H9 (cell line): ENCODE data around the gene KIF26B. TPM values are rescaled to one million over a fixed set of nuclear protein-coding genes. Genes with fewer than 3 reads are reported as not detected.

ENCODE experiments used
- DNase-seq: peaks from one replicate; pipeline ENCODE4 v3.0.0-alpha.2; 2017
- H2AFZ ChIP-seq: one replicate; pipeline ENCODE4 v1.6.1; 2013; ENCODE audit warnings: mild to moderate bottlenecking, low read length, control low read depth, moderate library complexity
- H2AK5ac ChIP-seq: 2 replicates; pipeline ENCODE4 v1.6.1; 2013; ENCODE audit warnings: low read length, control low read depth, mixed read lengths; ENCODE audit not compliant: insufficient read length
- H2BK120ac ChIP-seq: one replicate; pipeline ENCODE4 v1.6.1; 2013; ENCODE audit warnings: low read depth, mild to moderate bottlenecking, low read length, control low read depth, inconsistent platforms; ENCODE audit not compliant: poor library complexity, severe bottlenecking
- H2BK12ac ChIP-seq: 2 replicates; pipeline ENCODE4 v1.6.1; 2013; ENCODE audit warnings: low read length, control low read depth, mixed read lengths, low read depth; ENCODE audit not compliant: insufficient read length
- H2BK15ac ChIP-seq: 2 replicates; pipeline ENCODE4 v1.6.1; 2013; ENCODE audit warnings: low read depth, low read length, control low read depth
- H2BK20ac ChIP-seq: one replicate; pipeline ENCODE4 v1.6.1; 2013; ENCODE audit warnings: low read depth, mild to moderate bottlenecking, low read length, control low read depth, inconsistent platforms; ENCODE audit not compliant: poor library complexity, severe bottlenecking
- H2BK5ac ChIP-seq: 2 replicates; pipeline ENCODE4 v1.6.1; 2013; ENCODE audit warnings: low read length, control low read depth, mixed read lengths; ENCODE audit not compliant: insufficient read length
- H3K14ac ChIP-seq: 2 replicates; pipeline ENCODE4 v1.6.1; 2013; ENCODE audit warnings: low read length, control low read depth; ENCODE audit not compliant: insufficient read depth
- H3K18ac ChIP-seq: 2 replicates; pipeline ENCODE4 v1.6.1; 2013; ENCODE audit warnings: low read depth, mild to moderate bottlenecking, mixed read lengths, low read length, control low read depth; ENCODE audit not compliant: insufficient read length
- H3K23ac ChIP-seq: 2 replicates; pipeline ENCODE4 v1.6.1; 2013; ENCODE audit warnings: low read length, control low read depth, mixed read lengths, low read depth; ENCODE audit not compliant: insufficient read length
- H3K23me2 ChIP-seq: 2 replicates; pipeline ENCODE4 v1.6.1; 2013; ENCODE audit warnings: low read depth, mild to moderate bottlenecking, mixed read lengths, low read length, control low read depth; ENCODE audit not compliant: insufficient read length, poor library complexity, severe bottlenecking
- H3K27ac ChIP-seq: 2 replicates; pipeline ENCODE4 v1.5.1; 2013; ENCODE audit warnings: low read length, control low read depth, mixed read lengths, low read depth; ENCODE audit not compliant: insufficient read length
- H3K27me3 ChIP-seq: 2 replicates; pipeline ENCODE4 v1.6.1; 2013; ENCODE audit warnings: low read length, control low read depth, inconsistent platforms; ENCODE audit not compliant: insufficient read depth
- H3K4ac ChIP-seq: 2 replicates; pipeline ENCODE4 v1.6.1; 2013; ENCODE audit warnings: low read depth, mild to moderate bottlenecking, control low read depth, inconsistent platforms, low read length, moderate library complexity
- H3K4me1 ChIP-seq: 2 replicates; pipeline ENCODE4 v1.6.1; 2013; ENCODE audit warnings: low read length, control low read depth, inconsistent platforms; ENCODE audit not compliant: insufficient read depth
- H3K4me2 ChIP-seq: 2 replicates; pipeline ENCODE4 v1.6.1; 2013; ENCODE audit warnings: low read length, control low read depth, mixed read lengths; ENCODE audit not compliant: insufficient read length, insufficient read depth
- H3K56ac ChIP-seq: 2 replicates; pipeline ENCODE4 v1.6.1; 2013; ENCODE audit warnings: low read depth, mild to moderate bottlenecking, mixed read lengths, low read length, control low read depth; ENCODE audit not compliant: insufficient read length
- H3K79me1 ChIP-seq: 2 replicates; pipeline ENCODE4 v1.6.1; 2013; ENCODE audit warnings: low read depth, mild to moderate bottlenecking, moderate library complexity, low read length, control low read depth, inconsistent platforms; ENCODE audit not compliant: insufficient read depth, poor library complexity, severe bottlenecking
- H3K79me2 ChIP-seq: 2 replicates; pipeline ENCODE4 v1.6.1; 2013; ENCODE audit warnings: low read length, control low read depth, inconsistent platforms; ENCODE audit not compliant: insufficient read depth
- H3K9ac ChIP-seq: 2 replicates; pipeline ENCODE4 v1.6.1; 2013; ENCODE audit warnings: low read length, control low read depth, mixed read lengths; ENCODE audit not compliant: insufficient read length; ENCODE audit errors: extremely low read depth
- H3K9me3 ChIP-seq: one replicate; pipeline ENCODE4 v1.6.1; 2013; ENCODE audit warnings: low read depth, low read length, inconsistent platforms; ENCODE audit not compliant: control insufficient read depth
- H3T11ph ChIP-seq: one replicate; pipeline ENCODE4 v1.6.1; 2013; ENCODE audit warnings: mild to moderate bottlenecking, low read length, control low read depth, inconsistent platforms
- H4K20me1 ChIP-seq: one replicate; pipeline ENCODE4 v1.6.1; 2013; ENCODE audit not compliant: control insufficient read depth, insufficient read length, insufficient read depth
- H4K5ac ChIP-seq: 2 replicates; pipeline ENCODE4 v1.6.1; 2013; ENCODE audit warnings: low read depth, mild to moderate bottlenecking, mixed read lengths, low read length, control low read depth; ENCODE audit not compliant: insufficient read length
- H4K8ac ChIP-seq: replicated peaks from 2 replicates; pipeline ENCODE4 v1.6.1; 2013; ENCODE audit warnings: low read length, control low read depth, mixed read lengths, low read depth; ENCODE audit not compliant: insufficient read length
- H4K91ac ChIP-seq: 2 replicates; pipeline ENCODE4 v1.6.1; 2013; ENCODE audit warnings: low read depth, mild to moderate bottlenecking, moderate library complexity, mixed read lengths, low read length, control low read depth; ENCODE audit not compliant: insufficient read length
- H3K27ac Mint-ChIP-seq, 3 experiments: 2 replicates in 2 of 3; 3 replicates in 1 of 3; pipeline ENCODE4 v1.8.0; 2020 to 2021; ENCODE audit warnings: mixed read lengths in 3 of 3, mild to moderate bottlenecking in 1 of 3, moderate library complexity in 1 of 3
- H3K27me3 Mint-ChIP-seq: 2 replicates; pipeline ENCODE4 v1.8.0; 2021; ENCODE audit warnings: low read depth, mild to moderate bottlenecking, moderate library complexity, mixed read lengths
- H3K36me3 Mint-ChIP-seq, 3 experiments: 2 replicates in 2 of 3; 3 replicates in 1 of 3; pipeline ENCODE4 v1.8.0; 2020 to 2021; ENCODE audit warnings: low read depth in 3 of 3, mixed read lengths in 3 of 3; ENCODE audit not compliant: insufficient read depth in 1 of 3
- H3K4me1 Mint-ChIP-seq, 2 experiments: 2 replicates each; pipeline ENCODE4 v1.8.0; 2020; ENCODE audit warnings: mixed read lengths in 2 of 2
- H3K4me3 Mint-ChIP-seq, 2 experiments: 2 replicates in 1 of 2; 3 replicates in 1 of 2; pipeline ENCODE4 v1.8.0; 2020 to 2021; ENCODE audit warnings: mild to moderate bottlenecking in 2 of 2, mixed read lengths in 2 of 2, moderate library complexity in 1 of 2
- H3K9me3 Mint-ChIP-seq, 2 experiments: 2 replicates in 1 of 2; 3 replicates in 1 of 2; pipeline ENCODE4 v1.8.0; 2020; ENCODE audit warnings: mild to moderate bottlenecking in 2 of 2, mixed read lengths in 2 of 2, moderate library complexity in 1 of 2
- WGBS: extraction: QIAGEN DNeasy Blood & Tissue Kit; methylation state at CpG from one replicate; pipeline ENCODE4 v1.1.7; 2013; ENCODE audit warnings: missing lambda C conversion rate, low lambda C conversion rate, mixed read lengths; ENCODE audit not compliant: insufficient read length; ENCODE audit errors: extremely low coverage; 5-methylcytosine and 5-hydroxymethylcytosine counted together
- total RNA-seq: library from RNA; stranded (reverse); gene quantifications from 2 replicates; pipeline ENCODE4 v1.2.1, GENCODE V29; 2021
- TF ChIP-seq, protein P1 (sequence below): fragments of 200-600 bp; sonication (generic); conservative IDR thresholded peaks from 3 replicates; pipeline ENCODE4 v1.8.0; 2021; ENCODE audit warnings: antibody characterized with exemption, mild to moderate bottlenecking

The KIF26B gene
- total RNA-seq, 1 experiment from 2014 or later, result 0.13 TPM

DNA sequence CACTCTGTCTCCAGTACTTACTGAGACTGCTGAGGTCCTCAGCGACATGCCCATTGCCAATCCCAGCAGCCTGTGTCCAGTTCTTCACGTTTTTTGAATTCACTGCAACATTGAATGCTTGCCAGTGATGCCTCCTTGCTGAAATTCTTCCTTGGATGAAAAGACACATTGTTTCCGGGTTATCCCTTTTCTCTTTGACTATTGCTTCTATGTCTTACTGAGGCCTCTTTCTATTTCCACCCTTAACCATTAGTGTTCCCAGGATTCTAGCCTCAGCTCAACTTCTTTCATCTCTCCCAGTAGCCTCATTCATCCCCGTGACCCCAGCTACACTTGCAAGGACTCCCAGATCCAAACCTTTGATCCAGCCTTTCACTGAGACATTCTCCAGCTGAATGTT, 46.5 kb upstream of the KIF26B start:
- peaks cover 11 to 16% of the 10 kb centered on the region in 2 experiments for H3K4me1 Mint-ChIP-seq
- H3K4me3 Mint-ChIP-seq, result no peak overlapping the region
- TF ChIP-seq, protein P1, sequence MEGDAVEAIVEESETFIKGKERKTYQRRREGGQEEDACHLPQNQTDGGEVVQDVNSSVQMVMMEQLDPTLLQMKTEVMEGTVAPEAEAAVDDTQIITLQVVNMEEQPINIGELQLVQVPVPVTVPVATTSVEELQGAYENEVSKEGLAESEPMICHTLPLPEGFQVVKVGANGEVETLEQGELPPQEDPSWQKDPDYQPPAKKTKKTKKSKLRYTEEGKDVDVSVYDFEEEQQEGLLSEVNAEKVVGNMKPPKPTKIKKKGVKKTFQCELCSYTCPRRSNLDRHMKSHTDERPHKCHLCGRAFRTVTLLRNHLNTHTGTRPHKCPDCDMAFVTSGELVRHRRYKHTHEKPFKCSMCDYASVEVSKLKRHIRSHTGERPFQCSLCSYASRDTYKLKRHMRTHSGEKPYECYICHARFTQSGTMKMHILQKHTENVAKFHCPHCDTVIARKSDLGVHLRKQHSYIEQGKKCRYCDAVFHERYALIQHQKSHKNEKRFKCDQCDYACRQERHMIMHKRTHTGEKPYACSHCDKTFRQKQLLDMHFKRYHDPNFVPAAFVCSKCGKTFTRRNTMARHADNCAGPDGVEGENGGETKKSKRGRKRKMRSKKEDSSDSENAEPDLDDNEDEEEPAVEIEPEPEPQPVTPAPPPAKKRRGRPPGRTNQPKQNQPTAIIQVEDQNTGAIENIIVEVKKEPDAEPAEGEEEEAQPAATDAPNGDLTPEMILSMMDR, result no peak

More for the DNA sequence above, 46.5 kb upstream of the KIF26B start:
- no peak overlapping the region for H3K4ac ChIP-seq
- H3K23me2 ChIP-seq, result no peaks in the 10 kb centered on the region
- H3K79me2 ChIP-seq, result no peaks in the 10 kb centered on the region
- H3K9ac ChIP-seq, result no peak overlapping the region
- H2AK5ac ChIP-seq, result no peak overlapping the region
- H3T11ph ChIP-seq, result no peak overlapping the region
- H2AFZ ChIP-seq, result no peak overlapping the region
- no peak overlapping the region; a peak in 2 of 7 replicates for H3K27ac Mint-ChIP-seq
- peaks cover 0 to 5% of the 10 kb centered on the region in 2 experiments; a peak in 4 of 5 replicates for H3K9me3 Mint-ChIP-seq
- no peak overlapping the region for H4K91ac ChIP-seq
- H2BK15ac ChIP-seq, result no peak overlapping the region
- H3K27me3 ChIP-seq, result no peaks in the 10 kb centered on the region; the same call in 1 of the 2 replicates
- no peaks in the 10 kb centered on the region for H4K20me1 ChIP-seq
- no peak overlapping the region for H3K4me2 ChIP-seq
- H2BK120ac ChIP-seq, result no peak overlapping the region
- H3K18ac ChIP-seq, result no peak overlapping the region
- no peak overlapping the region for H3K14ac ChIP-seq
- no peak overlapping the region for H4K5ac ChIP-seq
- H3K36me3 Mint-ChIP-seq, result no peaks in the 10 kb centered on the region; a peak in 1 of 7 replicates
- no peak overlapping the region for H4K8ac ChIP-seq
- no peaks in the 10 kb centered on the region for H3K4me1 ChIP-seq
- H3K23ac ChIP-seq, result no peak overlapping the region
- H3K79me1 ChIP-seq, result no peaks in the 10 kb centered on the region
- H3K27ac ChIP-seq, result no peak overlapping the region
- no peak overlapping the region for H2BK5ac ChIP-seq
- no peak overlapping the region for H3K56ac ChIP-seq
- H2BK12ac ChIP-seq, result no peak overlapping the region
- no peaks in the 10 kb centered on the region for H3K9me3 ChIP-seq
- no CpG with 5 or more reads among the region's 4 CpGs for WGBS
- H2BK20ac ChIP-seq, result no peak overlapping the region
- H3K27me3 Mint-ChIP-seq, result no peaks in the 10 kb centered on the region
- no peak for DNase-seq
